IMR-90 (cell line): Measurements from ENCODE around the gene FGF3. TPM values are rescaled to one million over a fixed set of nuclear protein-coding genes. Genes with fewer than 3 reads are reported as not detected.
A peak's percentile ranks its signal among the peaks of the same experiment; 100 is the strongest.

Source experiments
- ATAC-seq: fragments of 200-7000 bp; cut with Tn5 transposase; 2 replicates; pipeline ENCODE4 v1.9.1; 2020; ENCODE audit warnings: low read depth, mild to moderate bottlenecking, moderate library complexity
- BruUV-seq: library from RNA; stranded (reverse); fragments of 400-500 nt; replicated peaks from 2 replicates; lab custom pipeline; 2021; lab: Mats Ljungman, UMichigan
- CTCF ChIA-PET: fragments of 300-600 bp; formaldehyde crosslinking; extraction: SDS; loops from one replicate; lab custom pipeline; 2021; ENCODE audit warnings: antibody characterized with exemption; lab: Yijun Ruan, JAX
- POLR2A ChIA-PET: fragments of 300-600 bp; sonication (Branson Sonifier 250); formaldehyde crosslinking; loops from one replicate; lab custom pipeline; 2022; ENCODE audit warnings: antibody characterized with exemption; ENCODE audit not compliant: unreplicated experiment; lab: Charles Lee
- DNase-seq: peaks from one replicate; pipeline ENCODE4 v3.0.0; 2013
- H2AFZ ChIP-seq: replicated peaks from 2 replicates; pipeline ENCODE3; 2013; ENCODE audit warnings: low read length, mild to moderate bottlenecking; ENCODE audit not compliant: poor library complexity
- H2AK5ac ChIP-seq: 2 replicates; pipeline ENCODE4 v1.6.1; 2013; ENCODE audit warnings: low read depth, low read length, inconsistent platforms
- H2AK9ac ChIP-seq: replicated peaks from 2 replicates; pipeline ENCODE3; 2013; ENCODE audit warnings: mild to moderate bottlenecking, low read depth, low read length, moderate library complexity; ENCODE audit not compliant: poor library complexity
- H2BK120ac ChIP-seq: 2 replicates; pipeline ENCODE4 v1.6.1; 2013; ENCODE audit warnings: low read depth, low read length, inconsistent platforms
- H2BK15ac ChIP-seq: 3 replicates; pipeline ENCODE4 v1.6.1; 2013; ENCODE audit warnings: low read depth, low read length, inconsistent platforms
- H2BK20ac ChIP-seq: 2 replicates; pipeline ENCODE4 v1.6.1; 2013; ENCODE audit warnings: low read depth, mild to moderate bottlenecking, inconsistent platforms, low read length, moderate library complexity
- H2BK5ac ChIP-seq: 2 replicates; pipeline ENCODE4 v1.6.1; 2013; ENCODE audit warnings: mild to moderate bottlenecking, low read depth, low read length, inconsistent platforms; ENCODE audit not compliant: poor library complexity, severe bottlenecking
- H3K14ac ChIP-seq: replicated peaks from 2 replicates; pipeline ENCODE4 v1.6.1; 2013; ENCODE audit warnings: low read depth, low read length, inconsistent platforms
- H3K18ac ChIP-seq: 2 replicates; pipeline ENCODE4 v1.6.1; 2013; ENCODE audit warnings: low read depth, low read length, control low read depth
- H3K23ac ChIP-seq: 2 replicates; pipeline ENCODE4 v1.6.1; 2013; ENCODE audit warnings: low read depth, low read length, inconsistent platforms
- H3K27ac ChIP-seq: 2 replicates; pipeline ENCODE4 v1.5.1; 2013; ENCODE audit warnings: mild to moderate bottlenecking, control low read depth, low read length; ENCODE audit not compliant: insufficient read depth
- H3K27me3 ChIP-seq: 2 replicates; pipeline ENCODE4 v1.6.1; 2013; ENCODE audit warnings: low read length; ENCODE audit not compliant: control insufficient read depth, insufficient read depth
- H3K36me3 ChIP-seq: 2 replicates; pipeline ENCODE4 v1.6.1; 2013; ENCODE audit warnings: low read length, mixed read lengths; ENCODE audit not compliant: control insufficient read depth, insufficient read depth
- H3K4ac ChIP-seq: 2 replicates; pipeline ENCODE4 v1.6.1; 2013; ENCODE audit warnings: low read depth, low read length, inconsistent platforms
- H3K4me1 ChIP-seq: 2 replicates; pipeline ENCODE4 v1.6.1; 2013; ENCODE audit warnings: low read length, mixed read lengths; ENCODE audit not compliant: control insufficient read depth, insufficient read depth
- H3K4me2 ChIP-seq: 2 replicates; pipeline ENCODE4 v1.6.1; 2013; ENCODE audit warnings: low read depth, mild to moderate bottlenecking, control low read depth, low read length, moderate library complexity
- H3K4me3 ChIP-seq: 2 replicates; pipeline ENCODE4 v1.5.1; 2013; ENCODE audit warnings: low read depth, mild to moderate bottlenecking, control low read depth, low read length, moderate library complexity; ENCODE audit not compliant: insufficient read depth
- H3K56ac ChIP-seq: 2 replicates; pipeline ENCODE4 v1.6.1; 2013; ENCODE audit warnings: low read length, inconsistent platforms; ENCODE audit not compliant: insufficient read depth; ENCODE audit errors: extremely low read depth
- H3K79me1 ChIP-seq, 2 experiments: 2 replicates each; pipeline ENCODE4 v1.6.1; 2013; ENCODE audit warnings: low read length in 2 of 2, inconsistent platforms in 1 of 2, low read depth in 1 of 2
- H3K9ac ChIP-seq: 2 replicates; pipeline ENCODE4 v1.6.1; 2013; ENCODE audit warnings: low read depth, low read length, control low read depth
- H3K9me1 ChIP-seq: 2 replicates; pipeline ENCODE4 v1.6.1; 2013; ENCODE audit warnings: low read length, inconsistent platforms; ENCODE audit not compliant: insufficient read depth
- H3K9me3 ChIP-seq: 2 replicates; pipeline ENCODE4 v1.6.1; 2013; ENCODE audit warnings: low read length; ENCODE audit not compliant: control insufficient read depth, insufficient read depth
- H4K20me1 ChIP-seq: 2 replicates; pipeline ENCODE4 v1.6.1; 2013; ENCODE audit warnings: low read length, inconsistent platforms; ENCODE audit not compliant: insufficient read depth
- H4K5ac ChIP-seq: 2 replicates; pipeline ENCODE4 v1.6.1; 2013; ENCODE audit warnings: mild to moderate bottlenecking, low read depth, low read length, control low read depth
- H4K8ac ChIP-seq, 2 experiments: 2 replicates each; pipeline ENCODE4 v1.6.1; 2013; ENCODE audit warnings: low read depth in 2 of 2, low read length in 2 of 2, control low read depth in 1 of 2, inconsistent platforms in 1 of 2
- H4K91ac ChIP-seq: 2 replicates; pipeline ENCODE4 v1.6.1; 2013; ENCODE audit warnings: low read depth, low read length, inconsistent platforms; ENCODE audit not compliant: insufficient read depth
- RAD21 ChIP-seq: IDR thresholded peaks from 2 replicates; pipeline ENCODE4 v1.6.1; 2012; ENCODE audit warnings: low read length, improper control_type of control experiment
- WGBS, 2 experiments: methylation state at CpG; one replicate each; pipeline versions ENCODE4 v1.1.5 to v1.1.7; 2013; ENCODE audit warnings: missing lambda C conversion rate in 2 of 2; ENCODE audit not compliant: insufficient read length in 1 of 2; ENCODE audit errors: extremely low coverage in 2 of 2; 5-methylcytosine and 5-hydroxymethylcytosine counted together
- dilution Hi-C: fragments of 300-500 bp; cut with HindIII; formaldehyde crosslinking; loops from one replicate; pipeline ENCODE4 v1.14.3; 2018; ENCODE audit warnings: low sequenced_read_pairs; ENCODE audit not compliant: unreplicated experiment
- in situ Hi-C: fragments of 300-500 bp; cut with MboI; formaldehyde crosslinking; loops from 3 replicates; pipeline ENCODE4 v1.14.3; 2019; ENCODE audit warnings: low sequenced_read_pairs, inconsistent platforms, mixed read lengths
- intact Hi-C: fragments of 100-400 bp; cut with micrococcal nuclease; formaldehyde crosslinking; loops from 2 replicates; pipeline ENCODE4 v1.10.0; 2022
- polyA plus RNA-seq, 3 experiments: library from polyadenylated mRNA; depleted of rRNA; stranded (reverse); fragments of >200 nt; gene quantifications; 2 replicates each; pipeline ENCODE4 v1.2.3, GENCODE V29; 2012; ENCODE audit warnings: low replicate concordance in 1 of 3
- total RNA-seq: library from RNA; depleted of rRNA; stranded (reverse); fragments of >200 nt; gene quantifications from 2 replicates; pipeline ENCODE4 v1.2.3, GENCODE V29; 2012

Gene FGF3
- total and polyA plus RNA-seq, 2 of the 4 experiments (the other 2 are of a cell fraction) = not detected

DNA sequence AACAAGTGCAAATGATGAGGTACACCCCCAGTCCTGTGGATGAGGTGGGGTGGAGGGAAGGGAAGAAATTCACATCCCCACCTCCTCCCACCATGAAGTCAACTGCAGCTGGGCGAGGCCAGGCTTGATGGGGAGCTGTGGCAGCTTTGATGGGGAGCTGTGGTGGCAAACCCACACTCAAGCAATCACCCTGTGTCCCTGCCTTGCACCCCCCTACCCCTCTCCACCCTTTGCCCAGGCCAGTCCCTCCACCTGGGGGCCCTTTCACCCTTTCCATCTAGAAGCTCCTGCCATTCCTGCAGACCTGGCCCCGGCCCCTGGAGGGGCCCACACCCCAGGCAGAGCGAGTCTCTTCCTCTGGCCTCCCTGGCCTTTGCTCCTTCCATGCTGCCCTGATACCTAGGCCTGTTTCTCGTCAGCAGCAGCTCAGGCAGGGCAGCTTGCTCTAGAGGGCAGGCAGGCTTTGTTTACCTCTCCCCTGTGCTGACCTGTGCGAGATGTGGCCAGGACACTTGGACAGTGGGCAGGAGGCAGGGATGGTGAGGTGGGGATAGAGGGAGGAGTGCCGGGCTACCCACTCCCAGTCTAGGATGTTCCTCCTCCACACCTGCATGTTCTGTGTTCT lies 4.5 kb upstream of the FGF3 start:
- dilution Hi-C loops (no loop called here), in situ Hi-C loops (no loop called here), intact Hi-C loops (no loop called here)
- Histone ChIP-seq H3K27me3 (peaks cover 70% of the 10 kb centered on the region), H2BK120ac (no peak overlapping the region), H3K4me2 (no peak overlapping the region), H3K9me1 (no peaks in the 10 kb centered on the region), H2BK5ac (no peak overlapping the region), H3K4me3 (no peak overlapping the region), H3K56ac (no peak overlapping the region), H3K23ac (no peak overlapping the region), H4K5ac (no peak overlapping the region), H3K36me3 (no peaks in the 10 kb centered on the region), H2AFZ (no peak overlapping the region), H2BK15ac (no peak overlapping the region), H3K9me3 (peaks cover 7% of the 10 kb centered on the region), H3K14ac (no peak overlapping the region), H3K4ac (no peak overlapping the region), H4K91ac (no peak overlapping the region), H2AK5ac (no peak overlapping the region), H3K9ac (no peak overlapping the region), H3K18ac (no peak overlapping the region), H3K27ac (no peak overlapping the region), H3K4me1 (no peaks in the 10 kb centered on the region), H4K8ac (no peak overlapping the region), H2AK9ac (peak overlapping the region; percentile 28), H2BK20ac (no peak overlapping the region), H3K79me1 (no peaks in the 10 kb centered on the region), H4K20me1 (no peaks in the 10 kb centered on the region)
- no TSS peak for BruUV-seq
- CTCF ChIA-PET = no interaction called here
- TF ChIP-seq RAD21 = no peak
- POLR2A ChIA-PET = no interaction called here
- ATAC-seq (no peak), DNase-seq (no peak)
- 33% methylated on average over 1 of the region's 6 CpGs; no CpG with 5 or more reads in 1 of the 2 experiments for WGBS, 2 experiments
